SK-N-MC (cell line): ENCODE results near the gene GNAO1.

Source experiments
- DNase-seq: peaks from one replicate; pipeline ENCODE4 v3.0.0-alpha.2; 2011; ENCODE audit warnings: low read depth, low spot score
- H3K27ac ChIP-seq: fragments of 200-600 bp; sonication (generic); 2 replicates; pipeline ENCODE4 v1.5.1; 2016; ENCODE audit warnings: mixed run types
- H3K36me3 ChIP-seq: fragments of 200-600 bp; sonication (generic); 2 replicates; pipeline ENCODE4 v1.6.1; 2017; ENCODE audit warnings: antibody characterized with exemption, low read length, mixed read lengths; ENCODE audit not compliant: insufficient read depth
- H3K4me3 ChIP-seq: fragments of 200-600 bp; sonication (generic); 2 replicates; pipeline ENCODE4 v1.5.1; 2016
- H3K9ac ChIP-seq: fragments of 200-600 bp; sonication (generic); 2 replicates; pipeline ENCODE4 v1.8.0; 2017; ENCODE audit warnings: mixed run types, mixed read lengths; ENCODE audit not compliant: insufficient read length
- H3K9me3 ChIP-seq: fragments of 200-600 bp; sonication (generic); 2 replicates; pipeline ENCODE4 v1.6.1; 2017; ENCODE audit warnings: low read depth, mild to moderate bottlenecking, antibody characterized with exemption, low read length, moderate library complexity, mixed read lengths
- EZH2 ChIP-seq: fragments of 200-600 bp; sonication (generic); IDR thresholded peaks from one replicate; pipeline ENCODE4 v1.6.1; 2017; ENCODE audit warnings: antibody characterized with exemption
- FOXP2 ChIP-seq: optimal IDR thresholded peaks from 2 replicates; pipeline ENCODE3; 2011; ENCODE audit warnings: mild to moderate bottlenecking, moderate library complexity; ENCODE audit not compliant: insufficient read depth; ENCODE audit errors: extremely low read length, control extremely low read depth
- POLR2AphosphoS5 ChIP-seq: IDR thresholded peaks from 2 replicates; pipeline ENCODE4 v1.6.1; 2012; ENCODE audit warnings: mild to moderate bottlenecking, low read depth, low read length, borderline replicate concordance

Gene GNAO1

DNA sequence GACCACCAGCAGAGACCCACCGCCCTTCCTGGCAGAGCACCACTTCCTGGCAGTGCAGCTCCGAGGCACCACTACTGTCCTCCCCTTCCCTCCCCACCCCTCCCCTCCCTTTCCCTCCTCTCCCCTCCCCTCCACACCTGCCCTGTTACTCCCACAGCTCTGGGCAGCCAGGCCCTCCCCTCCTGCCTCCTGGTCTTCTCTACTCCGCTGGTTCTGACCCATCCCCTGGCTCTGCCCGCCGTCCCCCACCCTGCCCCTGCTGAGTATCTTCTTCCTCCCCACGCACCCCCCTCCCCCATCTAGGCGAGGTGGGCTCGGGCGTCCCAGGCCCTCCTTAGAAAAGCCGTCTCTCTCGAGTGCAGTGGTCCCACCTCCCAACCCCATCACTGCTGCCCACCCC is 156.4 kb downstream of the GNAO1 start:
- Histone ChIP-seq H3K9me3 (no peaks in the 10 kb centered on the region), H3K9ac (no peak overlapping the region), H3K36me3 (no peaks in the 10 kb centered on the region), H3K4me3 (no peak overlapping the region), H3K27ac (no peak overlapping the region)
- TF ChIP-seq FOXP2 (no peak), EZH2 (no peak), POLR2AphosphoS5 (no peak)
- no peak for DNase-seq

DNA sequence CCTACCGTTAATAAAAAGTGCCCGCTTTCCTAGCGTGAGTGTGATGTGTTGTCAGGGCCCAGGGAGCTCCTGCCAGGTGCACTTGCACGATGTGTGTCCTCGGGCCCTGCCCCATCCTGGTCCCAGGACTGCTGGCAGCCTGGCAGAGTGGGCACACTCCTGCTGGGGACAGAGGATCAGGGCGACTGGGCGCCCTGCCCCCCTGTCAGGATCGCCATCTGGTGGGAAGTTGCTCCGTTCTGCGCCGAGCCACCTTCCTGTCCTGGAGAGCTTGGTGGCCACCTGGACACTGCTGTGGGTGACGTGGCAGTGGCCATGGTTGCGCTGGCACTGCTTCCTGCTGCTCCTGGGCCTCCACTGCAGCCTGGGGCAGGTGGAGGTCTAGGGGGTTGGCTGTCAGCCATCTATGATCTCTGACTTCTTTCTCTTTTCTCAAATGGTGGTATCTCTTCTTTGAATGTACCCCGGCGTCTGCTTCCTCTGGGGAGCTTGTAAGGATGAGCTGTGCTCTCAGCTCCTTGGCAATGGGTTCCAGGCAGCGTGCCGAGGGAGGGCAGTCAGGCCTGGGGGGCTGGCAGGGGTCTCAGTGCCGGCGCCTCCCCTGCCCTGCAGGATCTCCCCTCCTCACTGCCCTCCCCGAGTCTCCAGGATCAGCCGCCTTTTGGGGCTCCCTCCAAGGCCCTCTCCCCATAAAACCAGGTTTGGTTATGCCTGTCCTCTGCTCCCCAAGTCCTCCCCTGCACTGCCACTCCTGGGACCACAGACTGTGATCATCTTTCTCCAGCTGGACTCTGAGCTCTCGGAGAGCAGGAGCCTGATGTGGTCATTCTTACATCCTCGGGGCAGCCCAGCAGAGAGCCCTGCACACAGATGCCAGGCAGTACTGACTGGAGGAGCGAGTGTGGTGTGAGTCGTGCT is 157.1 kb downstream of the GNAO1 start:
- H3K9me3 ChIP-seq, result no peaks in the 10 kb centered on the region
- DNase-seq, result no peak
- no peak overlapping the region for H3K27ac ChIP-seq
- no peak overlapping the region for H3K9ac ChIP-seq
- no peak overlapping the region for H3K4me3 ChIP-seq
- TF ChIP-seq EZH2 (no peak), POLR2AphosphoS5 (no peak), FOXP2 (no peak)
- no peaks in the 10 kb centered on the region for H3K36me3 ChIP-seq

DNA sequence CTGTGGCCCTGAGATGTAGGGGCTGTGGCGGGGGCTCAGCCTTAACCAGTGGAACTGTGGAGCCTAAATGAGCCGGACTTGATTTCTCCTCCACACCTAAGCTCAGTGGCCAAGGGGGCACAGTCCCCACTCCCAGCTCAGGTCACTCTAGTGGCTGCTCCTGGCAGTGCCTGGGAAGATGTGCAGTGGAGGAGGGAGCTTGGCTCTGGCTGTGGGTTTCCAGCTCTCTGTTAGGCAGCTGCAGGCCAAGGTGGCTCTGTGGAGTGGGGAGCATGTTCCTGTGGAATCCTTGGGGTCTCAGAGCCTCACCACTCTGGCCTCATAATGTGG is 157.8 kb downstream of the GNAO1 start:
- Histone ChIP-seq H3K36me3 (no peaks in the 10 kb centered on the region), H3K27ac (no peak overlapping the region), H3K9ac (no peak overlapping the region), H3K9me3 (no peaks in the 10 kb centered on the region), H3K4me3 (no peak overlapping the region)
- DNase-seq, result no peak
- TF ChIP-seq POLR2AphosphoS5 (no peak), FOXP2 (no peak), EZH2 (no peak)

DNA sequence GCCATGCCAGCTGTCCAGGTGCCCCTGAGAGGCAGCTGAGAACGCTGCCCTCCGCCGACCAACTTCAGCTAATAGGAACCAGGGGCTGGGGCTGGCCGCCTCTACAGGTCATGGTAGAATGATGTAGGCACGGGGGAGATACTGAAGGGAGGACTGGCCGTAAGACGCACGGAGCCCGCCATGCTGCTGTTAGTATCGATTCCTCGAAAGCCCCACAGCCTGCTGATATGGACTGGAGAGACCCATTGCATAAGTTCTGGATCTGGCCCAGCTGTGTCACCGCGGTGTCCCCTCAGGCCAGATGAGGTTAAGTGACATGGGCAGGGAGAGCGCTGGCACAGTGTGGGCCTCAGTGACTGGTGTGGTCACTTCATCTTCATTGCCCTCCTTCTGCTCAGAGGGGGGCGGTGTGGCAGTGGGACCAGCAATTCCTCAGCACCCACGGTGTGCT is 158.4 kb downstream of the GNAO1 start:
- Histone ChIP-seq H3K36me3 (no peaks in the 10 kb centered on the region), H3K27ac (no peak overlapping the region), H3K4me3 (no peak overlapping the region), H3K9me3 (no peaks in the 10 kb centered on the region), H3K9ac (no peak overlapping the region)
- no peak for DNase-seq
- TF ChIP-seq POLR2AphosphoS5 (no peak), EZH2 (no peak), FOXP2 (no peak)

DNA sequence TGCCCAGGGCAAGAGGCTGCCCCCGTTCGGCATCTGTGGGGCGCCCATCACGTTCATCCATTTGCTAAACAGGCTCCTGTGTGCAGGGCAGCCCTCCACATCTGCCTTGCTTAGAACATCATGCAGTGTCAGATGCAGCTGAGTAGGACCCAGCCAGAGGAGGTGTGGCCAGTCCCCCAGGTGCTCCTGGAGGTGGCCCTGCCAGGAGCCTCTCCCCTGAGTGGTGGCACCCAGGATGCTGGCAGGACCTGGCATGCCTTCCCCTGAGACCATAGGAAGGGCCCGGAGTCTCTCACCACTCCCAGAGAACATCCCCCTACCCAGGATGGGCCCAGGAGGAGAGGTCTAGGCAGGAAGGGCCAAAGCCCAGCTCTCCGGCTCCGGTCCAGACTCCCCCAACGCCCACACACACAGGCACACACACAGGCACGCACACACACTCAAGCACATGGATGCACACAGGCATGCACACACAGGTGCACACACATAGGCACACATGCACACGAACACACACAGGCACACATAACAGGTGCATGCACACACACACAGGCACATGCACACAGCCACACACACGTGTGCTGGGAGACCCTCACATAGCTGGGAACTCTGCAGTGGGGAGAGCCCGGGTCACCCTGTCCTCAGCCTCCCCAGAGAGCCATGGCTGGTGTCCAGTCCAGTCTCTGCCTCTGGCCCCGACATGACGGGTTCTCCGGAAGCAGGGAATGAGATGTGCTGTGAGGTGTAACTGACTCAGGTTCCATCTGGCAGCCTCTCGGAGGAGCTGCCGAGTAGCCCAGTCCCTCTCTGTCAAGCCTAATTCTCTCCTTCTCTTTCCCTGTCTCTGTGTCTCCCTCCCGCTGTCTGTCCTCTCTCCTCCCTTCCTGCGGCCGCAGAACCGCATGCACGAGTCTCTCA is 159.5 kb downstream of the GNAO1 start:
- Histone ChIP-seq H3K9ac (no peak overlapping the region), H3K4me3 (no peak overlapping the region), H3K36me3 (no peaks in the 10 kb centered on the region), H3K27ac (no peak overlapping the region), H3K9me3 (no peaks in the 10 kb centered on the region)
- TF ChIP-seq POLR2AphosphoS5 (no peak), EZH2 (no peak), FOXP2 (no peak)
- DNase-seq, result no peak

DNA sequence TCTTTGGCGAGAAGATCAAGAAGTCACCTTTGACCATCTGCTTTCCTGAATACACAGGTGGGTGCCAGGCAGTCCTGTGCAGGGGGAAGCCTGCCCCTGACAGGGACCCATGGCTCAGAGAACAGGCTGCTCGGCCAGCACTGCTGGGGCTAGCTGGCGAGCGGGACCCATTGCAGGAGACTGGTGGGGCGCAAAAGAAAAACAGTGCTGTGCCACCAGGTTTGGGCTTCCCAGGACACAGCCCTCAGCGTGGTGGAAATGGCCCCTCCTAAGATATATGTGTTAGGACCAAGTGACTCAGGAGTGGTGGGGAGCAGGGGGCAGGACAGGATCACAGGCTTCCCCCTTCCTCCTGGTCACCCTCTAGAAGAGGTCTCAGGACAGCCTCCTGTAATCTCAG is 160.2 kb downstream of the GNAO1 start:
- no peak for TF ChIP-seq POLR2AphosphoS5
- TF ChIP-seq FOXP2, result no peak
- no peak for TF ChIP-seq EZH2
- DNase-seq, result no peak
- H3K36me3 ChIP-seq, result no peaks in the 10 kb centered on the region

DNA sequence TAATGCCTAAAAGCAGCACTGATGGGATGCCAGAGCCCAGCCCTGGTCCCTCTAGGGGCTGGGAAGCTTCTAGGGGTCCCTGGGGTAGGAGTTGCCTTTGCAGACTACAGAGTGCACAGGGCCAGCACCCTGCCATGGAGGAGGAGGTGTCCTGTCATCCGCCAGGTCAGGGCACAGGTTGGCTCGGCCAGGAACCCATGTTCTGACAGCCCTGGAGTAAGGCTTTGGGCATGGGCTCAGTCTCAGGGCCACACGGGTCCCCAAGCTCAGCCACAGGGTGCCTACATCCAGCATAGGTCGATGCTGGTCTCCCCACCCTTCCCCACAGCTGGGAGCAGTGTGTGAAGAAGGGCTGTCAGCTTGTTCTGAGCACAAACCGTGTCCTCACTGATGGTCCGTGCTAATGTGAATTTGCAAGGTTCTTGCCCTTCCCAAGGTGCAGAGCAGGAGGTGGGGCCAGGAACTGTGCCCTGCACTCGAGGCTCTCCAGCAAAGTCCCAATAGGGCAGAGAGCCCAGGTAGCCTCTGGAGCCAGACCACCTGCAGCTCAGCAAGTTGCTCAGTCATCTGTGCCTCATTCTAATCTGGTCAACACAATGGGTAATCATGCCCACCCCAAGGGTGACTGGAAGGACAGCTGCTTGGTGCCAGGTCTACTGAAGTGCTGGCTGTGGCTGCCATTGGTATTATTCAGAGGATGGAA is 161.2 kb downstream of the GNAO1 start:
- H3K36me3 ChIP-seq, result no peaks in the 10 kb centered on the region
- DNase-seq, result no peak
- TF ChIP-seq EZH2 (no peak), POLR2AphosphoS5 (no peak), FOXP2 (no peak)
- no peaks in the 10 kb centered on the region for H3K9me3 ChIP-seq
- no peak overlapping the region for H3K27ac ChIP-seq
- no peak overlapping the region for H3K9ac ChIP-seq
- H3K4me3 ChIP-seq, result no peak overlapping the region

More for the DNA sequence above, 160.2 kb downstream of the GNAO1 start:
- H3K9me3 ChIP-seq, result no peaks in the 10 kb centered on the region
- H3K9ac ChIP-seq, result no peak overlapping the region
- no peak overlapping the region for H3K4me3 ChIP-seq
- H3K27ac ChIP-seq, result no peak overlapping the region
